ENCODE results near the gene CMTM3.
"Not testable (repeated sequence)": the region's sequence is repeated elsewhere in the genome, so short reads cannot be mapped to it uniquely, and the experiment has no call there.

Gene CMTM3

DNA sequence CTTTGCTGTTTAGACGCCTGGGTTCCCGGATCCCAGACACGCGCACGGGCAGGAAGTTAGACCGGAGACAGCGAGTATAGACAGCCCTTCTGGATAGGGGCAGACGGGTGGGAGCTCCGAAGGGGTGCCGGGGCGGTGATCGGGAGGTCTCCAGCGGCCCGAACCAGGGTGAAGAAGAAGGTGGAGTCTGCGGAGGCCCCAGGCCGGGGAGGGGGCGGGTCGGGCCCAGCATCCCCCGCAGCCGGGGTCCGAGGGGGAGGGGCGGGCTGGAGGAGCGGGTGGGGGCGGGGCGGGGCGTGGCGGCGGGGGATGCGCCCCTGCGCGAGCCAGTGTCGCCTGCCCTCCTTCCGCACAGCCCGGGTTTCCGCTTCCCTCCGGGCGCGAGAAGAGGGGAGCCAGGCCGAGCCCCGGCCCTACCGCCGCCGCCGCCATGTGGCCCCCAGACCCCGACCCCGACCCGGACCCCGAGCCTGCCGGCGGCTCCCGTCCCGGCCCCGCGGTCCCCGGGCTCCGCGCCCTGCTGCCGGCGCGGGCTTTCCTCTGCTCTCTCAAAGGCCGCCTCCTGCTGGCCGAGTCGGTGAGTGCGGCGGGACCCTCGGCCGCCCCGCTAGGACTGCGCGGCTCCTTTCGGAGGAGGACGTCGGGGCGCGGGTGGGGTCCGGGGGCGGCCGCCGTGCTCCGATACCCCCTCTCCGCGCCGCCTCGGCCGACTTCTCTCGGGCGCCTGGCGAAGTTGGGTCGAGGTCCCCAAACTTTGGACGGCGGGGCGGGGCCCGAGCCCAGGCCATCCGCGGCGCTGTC, at the start of gene CMTM3:
Gene CMTM3, plus strand, starts transcription at position 329 of the 801 bp plus-strand sequence. Its CDS starts 102 bp downstream, at position 431.
- DNase-seq, result peak; percentile 83

DNA sequence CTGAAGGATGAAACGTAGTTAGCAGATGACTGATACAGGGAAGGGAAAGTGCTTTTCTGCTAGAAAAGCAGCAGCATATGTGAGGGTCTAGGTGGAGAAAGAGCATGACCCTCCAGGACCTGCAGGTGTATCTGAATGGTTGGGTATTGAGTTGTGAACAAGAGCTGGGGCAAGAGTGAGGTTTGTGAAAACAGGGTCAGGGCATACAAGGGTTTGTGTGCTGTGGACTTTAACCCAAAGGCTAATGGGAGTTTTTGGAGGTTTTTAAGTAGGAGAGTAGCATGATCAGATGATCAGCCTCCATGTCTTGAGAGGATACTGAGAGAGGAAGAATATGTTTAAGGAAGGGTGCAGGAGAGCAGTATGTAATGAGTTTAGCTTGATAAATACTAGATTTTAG, 44.4 kb upstream of the CMTM3 start:
- no peak for DNase-seq

- DNase-seq, result peak; percentile 21
These were observed 43.0 kb upstream of the CMTM3 start for GRCh38 chr16:66561381-66562080.

- peak; percentile 15 for DNase-seq
These were observed 42.1 kb upstream of the CMTM3 start for GRCh38 chr16:66562409-66562808.

- peak; percentile 89 for DNase-seq
These were observed 41.5 kb upstream of the CMTM3 start for GRCh38 chr16:66562986-66563385.

- peak; percentile 46 for DNase-seq
These were observed 40.8 kb upstream of the CMTM3 start for GRCh38 chr16:66563574-66564334.

- DNase-seq, result no peak
These were observed 38.2 kb upstream of the CMTM3 start, which contains the start of gene CMTM1 for GRCh38 chr16:66566051-66566901. TSS of gene CMTM1 (plus strand) at chr16:66566439. CDS start at chr16:66566514, 75 bp downstream.

DNA sequence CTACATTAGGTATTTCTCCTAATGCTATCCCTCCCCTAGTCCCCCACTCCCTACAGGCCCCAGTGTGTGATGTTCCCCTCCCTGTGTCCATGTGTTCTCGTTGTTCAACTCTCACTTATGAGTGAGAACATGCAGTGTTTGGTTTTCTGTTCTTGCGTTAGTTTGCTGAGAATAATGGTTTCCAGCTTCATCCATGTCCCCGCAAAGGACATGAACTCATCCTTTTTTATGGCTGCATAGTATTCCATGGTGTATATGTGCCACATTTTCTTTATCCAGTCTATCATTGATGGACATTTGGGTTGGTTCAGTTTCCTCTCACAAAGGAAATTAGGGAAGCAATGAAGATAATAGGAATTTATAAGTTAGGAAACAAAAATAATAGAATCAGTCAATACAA, 37.2 kb upstream of the CMTM3 start:
- DNase-seq, result not testable (repeated sequence)

GRCh38 chr16:66568355-66568754, 36.1 kb upstream of the CMTM3 start:
- DNase-seq, result no peak

- no peak for DNase-seq
These were observed 35.4 kb upstream of the CMTM3 start for GRCh38 chr16:66569131-66569530.

DNA sequence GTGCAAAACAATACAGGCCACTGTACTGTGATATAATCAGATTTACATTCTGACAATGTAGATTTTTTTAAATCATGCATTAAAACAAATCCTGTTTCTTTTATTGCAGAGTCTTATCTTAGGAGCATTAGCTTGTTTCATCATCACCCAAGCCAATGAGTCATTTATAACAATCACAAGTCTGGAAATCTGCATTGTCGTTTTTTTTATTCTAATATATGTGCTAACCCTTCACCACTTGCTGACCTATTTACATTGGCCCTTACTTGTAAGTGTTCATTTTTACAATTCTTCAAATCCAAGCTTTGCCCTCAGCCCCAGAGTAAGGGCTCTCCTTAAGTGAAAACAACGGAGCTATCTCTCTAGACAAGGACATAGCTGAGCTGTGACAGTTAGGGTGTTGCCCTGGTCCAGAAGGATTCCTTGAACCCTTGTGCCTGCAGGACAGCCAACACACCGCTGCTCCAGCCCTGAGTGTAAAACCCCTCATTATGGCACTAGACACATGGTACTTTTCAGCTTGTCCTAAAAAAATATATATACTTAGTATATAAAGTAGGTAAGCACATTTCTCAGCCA, 34.6 kb upstream of the CMTM3 start:
- DNase-seq, result peak; percentile 65

DNA sequence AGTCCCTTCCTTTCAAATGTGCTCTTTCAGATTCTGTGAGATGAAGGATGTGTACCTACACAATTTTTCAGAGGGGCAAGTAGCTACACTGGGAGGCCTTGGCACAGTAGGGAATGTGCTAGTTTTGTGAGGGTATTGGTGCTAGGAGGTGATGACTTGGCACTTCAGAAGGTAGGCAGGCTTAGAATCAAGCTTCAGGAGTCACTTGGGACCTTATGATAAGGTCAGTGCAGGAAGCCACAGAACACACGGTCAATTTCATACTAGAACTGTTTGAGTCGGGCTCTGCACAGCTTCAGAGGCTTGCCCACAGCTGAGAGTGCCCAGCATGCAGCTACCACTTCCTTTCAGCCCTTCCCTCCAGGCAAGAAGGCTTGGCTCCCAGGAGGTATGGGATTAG, 32.1 kb upstream of the CMTM3 start:
- DNase-seq, result peak; percentile 58

GRCh38 chr16:66574081-66574480, 30.4 kb upstream of the CMTM3 start:
- DNase-seq, result peak; percentile 55

GRCh38 chr16:66574531-66574930, 30.0 kb upstream of the CMTM3 start:
- DNase-seq, result peak; percentile 67

- DNase-seq, result peak; percentile 45
These were observed 29.4 kb upstream of the CMTM3 start for GRCh38 chr16:66575060-66575459.

GRCh38 chr16:66576296-66576695, 28.2 kb upstream of the CMTM3 start:
- DNase-seq, result no peak

DNA sequence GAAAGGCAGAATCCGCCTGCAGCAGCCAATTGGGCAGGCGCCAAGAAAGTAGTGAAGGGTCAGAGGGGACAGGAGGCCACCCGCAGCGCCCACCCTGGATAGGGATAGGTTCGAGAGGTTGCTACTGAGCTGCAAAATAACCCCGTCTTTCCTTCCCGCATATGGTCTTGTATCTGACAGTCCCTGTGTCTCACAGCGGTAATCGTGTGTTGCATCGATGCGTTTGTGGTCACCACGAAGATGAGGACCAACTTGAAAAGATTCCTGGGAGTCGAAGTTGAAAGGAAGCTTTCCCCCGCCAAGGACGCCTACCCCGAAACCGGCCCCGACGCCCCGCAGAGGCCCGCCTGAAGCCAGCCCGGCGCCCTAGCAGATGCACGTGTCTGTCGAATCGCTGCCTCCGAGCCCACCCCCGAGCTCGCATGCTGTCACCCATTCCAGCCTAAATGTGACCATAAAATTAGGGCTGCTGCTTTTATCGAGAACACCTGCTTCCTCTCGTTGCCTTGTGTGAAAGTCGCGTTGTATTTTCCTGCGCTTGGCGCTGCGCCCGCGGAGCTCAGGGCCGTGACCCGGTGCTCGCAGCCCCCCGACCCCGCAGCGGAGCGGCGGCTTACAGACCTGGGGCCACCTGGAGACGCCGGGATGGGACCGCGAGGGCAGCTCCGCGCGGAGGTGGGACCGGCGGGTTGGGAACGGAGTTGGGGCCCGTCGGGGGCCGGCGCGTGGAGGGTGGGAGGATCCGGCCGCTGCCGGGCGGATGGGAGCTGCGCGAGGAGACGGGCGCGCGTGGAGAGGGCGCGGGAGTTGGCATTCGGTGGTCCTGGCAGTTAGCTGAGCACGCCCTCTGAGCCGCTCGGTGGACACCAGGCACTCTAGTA, 25.6 kb upstream of the CMTM3 start, which contains the start of gene CMTM2:
Gene CMTM2, plus strand, starts transcription at position 813 of the 881 bp plus-strand sequence. CDS start 145 bp downstream, outside the sequence.
- no peak for DNase-seq

GRCh38 chr16:66580605-66581209, 23.8 kb upstream of the CMTM3 start:
- DNase-seq, result no peak

DNA sequence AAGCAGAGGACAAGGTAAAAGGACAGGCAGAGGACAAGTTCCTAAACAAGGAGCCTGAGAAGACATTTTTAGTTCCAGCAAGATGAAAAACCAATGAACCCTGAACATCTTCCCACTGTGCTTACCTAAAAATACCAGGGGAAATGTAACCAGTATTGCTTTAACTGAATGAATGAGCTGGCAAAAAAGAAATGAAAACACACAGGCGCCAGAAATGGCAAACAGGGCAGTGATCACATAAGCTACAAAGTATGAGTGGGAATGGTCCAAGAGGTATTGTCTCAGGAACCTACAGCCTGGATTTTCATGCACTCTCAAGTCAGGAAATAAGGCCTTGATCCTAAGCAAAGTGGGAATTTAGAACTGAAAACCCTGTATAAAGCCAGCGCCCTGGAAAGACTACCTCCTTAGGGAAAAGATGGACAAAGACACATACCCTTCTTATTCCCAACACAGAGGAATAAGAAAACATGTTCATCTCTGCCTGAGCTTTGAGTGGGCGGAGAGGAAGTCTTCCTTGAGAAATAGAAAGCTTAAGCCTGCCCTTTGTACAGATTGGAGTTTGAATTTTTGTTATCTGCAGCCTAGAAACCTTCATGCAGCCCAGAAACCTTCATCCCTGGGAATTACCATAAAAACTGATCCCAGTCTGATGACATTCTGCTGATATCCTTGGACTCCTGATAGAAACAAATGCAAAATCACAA, 23.1 kb upstream of the CMTM3 start:
- DNase-seq, result no peak

Data from OCI-M1 (cell line).